ENCODE measurements around the gene PALD1. TPM values are rescaled to one million over a fixed set of nuclear protein-coding genes. Genes with fewer than 3 reads are reported as not detected.

The PALD1 gene
- total and polyA plus RNA-seq, 2 of the 13 experiments (the other 11 are each of a cell fraction or from before 2014, with no cell fraction given), result 0.07 to 0.09 TPM

- TF ChIP-seq, protein P1, sequence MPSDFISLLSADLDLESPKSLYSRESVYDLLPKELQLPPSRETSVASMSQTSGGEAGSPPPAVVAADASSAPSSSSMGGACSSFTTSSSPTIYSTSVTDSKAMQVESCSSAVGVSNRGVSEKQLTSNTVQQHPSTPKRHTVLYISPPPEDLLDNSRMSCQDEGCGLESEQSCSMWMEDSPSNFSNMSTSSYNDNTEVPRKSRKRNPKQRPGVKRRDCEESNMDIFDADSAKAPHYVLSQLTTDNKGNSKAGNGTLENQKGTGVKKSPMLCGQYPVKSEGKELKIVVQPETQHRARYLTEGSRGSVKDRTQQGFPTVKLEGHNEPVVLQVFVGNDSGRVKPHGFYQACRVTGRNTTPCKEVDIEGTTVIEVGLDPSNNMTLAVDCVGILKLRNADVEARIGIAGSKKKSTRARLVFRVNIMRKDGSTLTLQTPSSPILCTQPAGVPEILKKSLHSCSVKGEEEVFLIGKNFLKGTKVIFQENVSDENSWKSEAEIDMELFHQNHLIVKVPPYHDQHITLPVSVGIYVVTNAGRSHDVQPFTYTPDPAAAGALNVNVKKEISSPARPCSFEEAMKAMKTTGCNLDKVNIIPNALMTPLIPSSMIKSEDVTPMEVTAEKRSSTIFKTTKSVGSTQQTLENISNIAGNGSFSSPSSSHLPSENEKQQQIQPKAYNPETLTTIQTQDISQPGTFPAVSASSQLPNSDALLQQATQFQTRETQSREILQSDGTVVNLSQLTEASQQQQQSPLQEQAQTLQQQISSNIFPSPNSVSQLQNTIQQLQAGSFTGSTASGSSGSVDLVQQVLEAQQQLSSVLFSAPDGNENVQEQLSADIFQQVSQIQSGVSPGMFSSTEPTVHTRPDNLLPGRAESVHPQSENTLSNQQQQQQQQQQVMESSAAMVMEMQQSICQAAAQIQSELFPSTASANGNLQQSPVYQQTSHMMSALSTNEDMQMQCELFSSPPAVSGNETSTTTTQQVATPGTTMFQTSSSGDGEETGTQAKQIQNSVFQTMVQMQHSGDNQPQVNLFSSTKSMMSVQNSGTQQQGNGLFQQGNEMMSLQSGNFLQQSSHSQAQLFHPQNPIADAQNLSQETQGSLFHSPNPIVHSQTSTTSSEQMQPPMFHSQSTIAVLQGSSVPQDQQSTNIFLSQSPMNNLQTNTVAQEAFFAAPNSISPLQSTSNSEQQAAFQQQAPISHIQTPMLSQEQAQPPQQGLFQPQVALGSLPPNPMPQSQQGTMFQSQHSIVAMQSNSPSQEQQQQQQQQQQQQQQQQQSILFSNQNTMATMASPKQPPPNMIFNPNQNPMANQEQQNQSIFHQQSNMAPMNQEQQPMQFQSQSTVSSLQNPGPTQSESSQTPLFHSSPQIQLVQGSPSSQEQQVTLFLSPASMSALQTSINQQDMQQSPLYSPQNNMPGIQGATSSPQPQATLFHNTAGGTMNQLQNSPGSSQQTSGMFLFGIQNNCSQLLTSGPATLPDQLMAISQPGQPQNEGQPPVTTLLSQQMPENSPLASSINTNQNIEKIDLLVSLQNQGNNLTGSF (CRISPR knock-in tag; IDR thresholded peaks at IDR 0.05), result no peak
- peak; percentile 35; the same call in 1 of the 2 replicates for TF ChIP-seq FOXO1 (CRISPR knock-in tag; IDR thresholded peaks at IDR 0.05)
- TF ChIP-seq, protein P2, sequence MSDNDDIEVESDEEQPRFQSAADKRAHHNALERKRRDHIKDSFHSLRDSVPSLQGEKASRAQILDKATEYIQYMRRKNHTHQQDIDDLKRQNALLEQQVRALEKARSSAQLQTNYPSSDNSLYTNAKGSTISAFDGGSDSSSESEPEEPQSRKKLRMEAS (IDR thresholded peaks at IDR 0.05), result peak; percentile 69
- TF ChIP-seq CC2D1A (CRISPR knock-in tag; IDR thresholded peaks at IDR 0.05), result no peak
- TF ChIP-seq KDM3A (CRISPR knock-in tag; IDR thresholded peaks at IDR 0.05; ENCODE audit: low read depth), result no peak
- no peak for TF ChIP-seq ZNF383 (CRISPR knock-in tag; IDR thresholded peaks at IDR 0.05; ENCODE audit: borderline replicate concordance)
- peak; percentile 16; the same call in 1 of the 2 replicates for TF ChIP-seq SOX5 (CRISPR knock-in tag; IDR thresholded peaks at IDR 0.05; ENCODE audit: borderline replicate concordance)
- TF ChIP-seq HIC2 (CRISPR knock-in tag; IDR thresholded peaks at IDR 0.05; ENCODE audit: low read depth), result no peak
- no peak for TF ChIP-seq FOSL1 (CRISPR knock-in tag; IDR thresholded peaks at IDR 0.05; ENCODE audit: borderline replicate concordance)
- no peak for TF ChIP-seq RFX3 (CRISPR knock-in tag; IDR thresholded peaks at IDR 0.05)
- TF ChIP-seq SYNCRIP (IDR thresholded peaks at IDR 0.05; ENCODE audit: insufficient read depth, low read depth, low read length), result no peak
- no peak for TF ChIP-seq U2AF1 (optimal IDR thresholded peaks at IDR 0.05; ENCODE audit: low read depth, low read length)
- no peak for TF ChIP-seq MAFF (IDR thresholded peaks at IDR 0.05; ENCODE audit: low read depth, low read length)
- no peak for TF ChIP-seq PHF20 (CRISPR knock-in tag; IDR thresholded peaks at IDR 0.05)
- TF ChIP-seq SIX4 (CRISPR knock-in tag; IDR thresholded peaks at IDR 0.05), result no peak; the same call in 1 of the 2 replicates
- TF ChIP-seq SATB2 (CRISPR knock-in tag; IDR thresholded peaks at IDR 0.05), result no peak
- no peak for TF ChIP-seq NCOA2 (CRISPR knock-in tag; IDR thresholded peaks at IDR 0.05)
- no peak for TF ChIP-seq ZNF75D (CRISPR knock-in tag; IDR thresholded peaks at IDR 0.05; ENCODE audit: borderline replicate concordance)
- TF ChIP-seq TCF7L2 (IDR thresholded peaks at IDR 0.05; ENCODE audit: low read depth, low read length), result 0 out of 2 replicates have a peak, but pooled peaks have one; percentile 15
- TF ChIP-seq ZZZ3 (CRISPR knock-in tag; IDR thresholded peaks at IDR 0.05; ENCODE audit: borderline replicate concordance), result no peak
- TF ChIP-seq MXD4 (CRISPR knock-in tag; IDR thresholded peaks at IDR 0.05), result peak; percentile 32; the same call in 1 of the 2 replicates
- TF ChIP-seq ZNF652 (CRISPR knock-in tag; IDR thresholded peaks at IDR 0.05; ENCODE audit: borderline replicate concordance, low read depth), result peak; percentile 56; the same call in 1 of the 2 replicates
- TF ChIP-seq HNRNPK (IDR thresholded peaks at IDR 0.05; ENCODE audit: low read depth, low read length, poor library complexity, severe bottlenecking), result no peak
- no peak for TF ChIP-seq ZNF619 (CRISPR knock-in tag; IDR thresholded peaks at IDR 0.05)
- TF ChIP-seq ZMYM2 (CRISPR knock-in tag; IDR thresholded peaks at IDR 0.05), result no peak
Observed at GRCh38 chr10:70596110-70596798, 117.7 kb downstream of the PALD1 start (continued).

Measured in HepG2 (cell line).